GM21576 (cell line): ENCODE measurements around the gene AK9.
A peak's percentile ranks its signal among the peaks of the same experiment; 100 is the strongest.
"Not testable (repeated sequence)": the region's sequence is repeated elsewhere in the genome, so short reads cannot be mapped to it uniquely, and the experiment has no call there.

Experiments
- ATAC-seq: cut with Tn5 transposase; IDR thresholded peaks from one replicate; pipeline ENCODE4 v1.9.1; 2021; ENCODE audit warnings: mild to moderate bottlenecking, moderate library complexity; ENCODE audit not compliant: unreplicated experiment

AK9 gene

DNA sequence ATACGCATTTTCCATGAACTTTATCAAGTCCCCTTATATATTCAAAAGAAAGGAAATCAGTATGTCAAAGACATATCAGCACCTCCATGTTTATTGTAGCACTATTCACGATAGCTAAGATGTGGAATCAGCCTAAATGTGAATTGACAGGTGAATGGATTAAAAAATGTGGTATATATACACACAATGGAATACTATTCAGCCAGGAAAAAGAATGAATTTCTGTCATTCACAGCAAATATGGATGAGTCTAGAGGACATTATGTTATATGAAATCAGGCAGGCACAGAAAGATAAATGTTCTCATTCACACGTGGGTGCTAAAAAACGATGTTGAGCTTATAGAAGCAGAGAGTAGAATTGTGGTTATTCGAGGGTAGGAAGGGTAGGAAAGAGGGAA is 5.4 kb upstream of the AK9 start:
- no peak for ATAC-seq

DNA sequence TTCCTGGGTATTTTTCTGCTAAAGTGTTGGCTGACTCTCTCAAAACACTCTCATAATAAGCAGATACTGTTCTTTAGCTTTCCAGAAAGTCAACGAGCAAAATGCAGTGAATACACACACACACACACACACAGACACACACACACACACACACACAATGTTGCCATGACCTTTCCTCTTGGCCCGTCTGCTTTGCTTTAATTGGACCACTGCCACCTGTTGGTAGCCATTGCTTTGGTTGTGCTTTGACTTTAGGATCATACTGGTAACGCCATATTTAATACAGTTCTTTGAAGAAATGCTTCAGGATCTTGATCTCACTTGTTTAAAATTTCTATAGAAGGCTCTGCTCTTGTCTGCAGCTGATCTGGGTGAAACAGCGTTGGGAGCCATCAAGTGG is 4.5 kb upstream of the AK9 start:
- ATAC-seq, result no peak

DNA sequence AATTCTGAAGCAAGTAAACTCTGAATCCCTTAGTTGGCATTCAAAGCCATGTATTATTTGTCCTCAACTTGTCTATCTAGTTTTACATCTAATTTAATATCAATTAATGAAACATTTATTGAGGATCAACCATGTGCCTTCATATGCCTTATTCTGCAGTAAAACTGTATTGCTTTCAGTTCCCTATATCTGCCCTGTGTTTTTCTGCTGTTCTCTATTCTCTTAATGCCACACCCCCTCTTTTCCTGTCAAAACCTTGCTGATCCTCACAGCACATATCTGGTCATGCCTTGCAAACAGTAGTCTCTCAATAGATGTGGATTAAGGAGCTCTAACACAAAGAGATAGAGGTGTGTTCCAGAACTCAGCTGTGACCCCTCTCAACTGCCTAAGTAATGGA is 2.1 kb upstream of the AK9 start:
- ATAC-seq, result peak; percentile 40

DNA sequence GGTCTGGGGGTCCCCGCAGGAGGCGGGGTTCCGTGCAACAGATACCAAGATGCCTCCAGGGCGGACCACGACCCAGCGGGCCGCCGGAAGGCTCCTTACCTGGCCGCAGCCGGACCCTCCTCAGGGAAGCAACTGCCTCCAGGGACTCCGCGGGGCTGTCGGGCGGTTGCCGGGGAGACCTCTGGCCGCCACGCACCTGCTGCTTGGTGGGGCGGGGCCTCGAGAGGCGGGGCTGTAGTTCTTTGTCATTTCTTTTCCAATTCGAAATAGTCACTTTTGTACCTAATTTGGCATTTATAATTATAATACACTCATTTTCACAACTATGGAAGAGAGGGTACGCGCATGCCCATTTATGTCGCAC is 647 bp downstream of the AK9 start:
- peak; percentile 43 for ATAC-seq

DNA sequence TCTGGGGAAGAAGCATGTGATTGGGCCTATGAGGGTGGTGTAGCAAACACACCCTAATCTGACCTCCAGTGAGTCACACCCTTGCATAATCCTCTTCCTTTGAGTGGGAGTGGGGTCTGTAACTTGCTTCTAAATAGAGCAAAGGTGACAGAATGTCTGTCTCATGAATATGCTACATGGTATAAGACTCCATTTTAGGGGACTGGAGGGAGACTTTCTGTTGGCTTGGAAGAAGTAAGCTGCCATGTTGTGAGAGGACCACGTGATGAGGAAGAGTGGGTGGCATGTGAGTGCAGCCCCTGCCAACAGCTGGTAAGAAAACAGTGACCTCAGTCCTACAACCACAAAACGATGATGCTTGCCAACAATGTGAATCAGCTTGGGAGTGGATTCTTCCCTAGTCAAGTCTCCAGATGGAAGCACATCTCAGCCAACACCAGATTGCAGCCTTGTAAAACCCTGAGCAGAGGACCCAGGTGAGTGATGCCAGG is 3.7 kb downstream of the AK9 start:
- no peak for ATAC-seq

DNA sequence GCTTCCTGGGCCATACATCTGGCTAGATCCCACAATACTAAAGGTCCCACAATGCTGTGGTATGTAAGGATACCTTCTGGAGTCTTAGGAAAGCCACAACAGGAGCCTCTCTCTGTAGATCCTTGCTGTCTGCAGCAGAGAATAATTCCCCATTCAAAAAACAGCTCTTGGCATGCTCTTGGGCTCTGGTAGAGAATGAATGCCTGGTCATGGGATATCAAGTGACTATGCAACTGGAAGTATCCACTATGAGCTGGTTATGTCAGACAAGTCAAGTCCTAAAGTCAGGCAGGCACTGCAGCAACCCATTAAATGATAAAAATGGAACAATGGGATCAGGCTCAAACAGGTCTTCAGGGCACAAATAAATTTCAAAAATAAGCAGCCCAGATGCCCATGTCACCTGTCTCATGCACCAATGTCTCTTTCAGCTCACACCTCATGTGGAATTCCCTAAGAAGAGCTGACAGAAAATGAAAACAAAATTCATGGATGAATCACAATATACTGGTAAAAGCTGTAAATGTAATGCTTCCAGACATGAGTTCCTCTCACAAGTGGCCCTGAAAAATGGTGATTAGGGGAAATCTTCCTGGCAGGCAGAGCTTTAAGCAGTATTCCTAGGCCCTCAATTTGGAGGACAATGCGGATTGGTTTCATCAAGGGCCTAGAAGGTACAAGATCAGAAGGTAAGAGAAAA is 4.3 kb downstream of the AK9 start:
- no peak for ATAC-seq

DNA sequence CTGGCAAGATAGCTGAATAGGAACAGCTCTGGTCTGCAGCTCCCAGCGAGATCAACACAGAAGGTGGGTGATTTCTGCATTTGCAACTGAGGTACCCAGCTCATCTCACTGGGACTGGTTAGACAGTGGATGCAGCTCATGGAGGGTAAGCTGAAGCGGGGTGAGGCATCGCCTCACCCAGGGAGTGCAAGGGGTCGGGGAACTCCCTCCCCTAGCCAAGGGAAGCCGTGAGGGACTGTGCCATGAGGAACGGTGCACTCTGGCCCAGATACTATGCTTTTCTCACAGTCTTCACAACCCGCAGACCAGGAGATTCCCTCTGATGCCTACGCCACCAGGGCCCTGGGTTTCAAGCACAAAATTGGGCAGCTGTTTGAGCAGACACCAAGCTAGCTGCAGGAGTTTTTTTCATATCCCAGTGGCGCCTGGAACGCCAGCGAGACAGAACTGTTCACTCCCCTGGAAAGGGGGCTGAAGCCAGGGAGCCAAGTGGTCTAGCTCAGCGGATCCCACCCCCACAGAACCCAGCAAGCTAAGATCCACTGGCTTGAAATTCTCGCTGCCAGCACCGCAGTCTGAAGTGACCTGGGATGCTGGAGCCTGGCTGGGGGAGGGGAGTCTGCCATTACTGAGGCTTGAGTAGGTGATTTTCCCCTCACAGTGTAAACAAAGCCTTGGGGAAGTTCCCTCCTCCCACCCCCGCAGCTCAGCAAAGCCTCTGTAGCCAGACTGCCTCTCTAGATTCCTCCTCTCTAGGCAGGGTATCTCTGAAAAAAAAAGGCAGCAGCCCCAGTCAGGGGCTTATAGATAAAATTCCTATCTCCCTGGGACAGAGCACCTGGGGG is 12.1 kb downstream of the AK9 start:
- ATAC-seq, result not testable (repeated sequence)

DNA sequence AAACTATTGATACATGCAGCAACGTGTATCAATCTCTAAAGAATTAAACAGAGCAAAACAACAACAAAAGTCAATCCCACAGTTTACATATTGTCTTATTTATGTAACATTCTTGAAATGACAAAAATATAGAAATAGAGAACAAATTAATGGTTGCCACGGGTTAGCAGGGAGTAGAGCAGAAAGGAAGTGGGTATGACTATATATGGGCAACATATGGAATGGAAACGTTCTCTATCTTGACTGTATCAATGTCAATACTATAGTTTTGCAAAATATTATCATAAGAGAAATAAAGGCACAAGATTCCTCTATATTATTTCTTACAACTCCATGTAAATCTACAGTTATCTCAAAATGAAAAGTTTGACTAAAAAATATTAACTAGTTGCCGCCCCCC is 12.8 kb downstream of the AK9 start:
- ATAC-seq, result no peak

DNA sequence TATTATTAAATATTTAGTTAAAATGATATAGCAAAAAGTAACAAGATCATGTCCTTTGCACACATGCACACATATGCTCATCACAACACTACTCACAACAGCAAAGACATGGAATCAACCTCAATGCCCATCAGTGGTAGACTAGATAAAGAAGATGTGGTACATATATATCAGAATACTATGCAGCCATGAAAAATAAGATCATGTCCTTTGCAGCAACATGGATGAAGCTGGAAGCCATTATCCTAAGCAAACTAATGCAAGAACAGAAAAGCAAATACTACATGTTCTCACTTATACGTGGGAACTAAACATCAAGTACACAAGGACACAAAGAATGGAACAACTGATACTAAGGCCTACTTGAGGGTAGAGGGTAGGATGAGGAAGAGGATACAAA is 14.3 kb downstream of the AK9 start:
- ATAC-seq, result no peak

DNA sequence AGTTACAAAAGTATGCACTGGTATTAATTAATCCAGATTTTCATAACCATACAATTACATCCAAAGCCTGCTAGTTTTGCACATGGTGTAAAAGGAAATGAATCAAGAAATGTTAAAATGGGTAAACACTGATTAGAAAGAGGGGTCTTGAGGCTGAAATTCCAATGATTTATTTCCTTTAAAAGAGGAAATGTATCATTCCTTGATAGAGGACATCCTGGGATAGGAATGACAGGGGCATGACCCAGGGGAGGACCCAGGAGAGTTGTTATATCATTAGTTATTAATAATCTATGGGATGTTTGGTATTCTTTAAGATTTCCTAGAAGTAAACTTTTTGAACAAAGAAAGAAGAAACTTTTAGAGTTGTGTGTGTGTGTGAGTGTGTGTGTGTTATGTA is 18.2 kb downstream of the AK9 start:
- no peak for ATAC-seq

DNA sequence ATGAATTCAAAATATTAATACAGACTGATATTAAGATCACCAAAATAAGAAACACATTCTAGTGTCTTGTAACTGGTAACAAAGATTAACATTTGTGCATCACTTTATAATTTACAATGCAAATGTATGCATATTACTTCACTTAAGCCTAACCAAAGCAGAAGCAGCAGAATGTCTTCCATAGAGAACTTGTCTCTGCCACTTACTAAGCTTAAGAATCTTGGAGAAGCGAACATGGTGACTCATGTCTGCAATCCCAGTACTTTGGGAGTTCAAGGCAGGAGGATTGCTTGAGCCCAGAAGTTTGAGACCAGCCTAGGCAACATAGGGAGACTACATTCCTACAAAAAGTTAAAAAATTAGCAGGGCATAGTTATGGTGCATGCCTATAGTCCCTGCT is 18.8 kb downstream of the AK9 start:
- no peak for ATAC-seq

DNA sequence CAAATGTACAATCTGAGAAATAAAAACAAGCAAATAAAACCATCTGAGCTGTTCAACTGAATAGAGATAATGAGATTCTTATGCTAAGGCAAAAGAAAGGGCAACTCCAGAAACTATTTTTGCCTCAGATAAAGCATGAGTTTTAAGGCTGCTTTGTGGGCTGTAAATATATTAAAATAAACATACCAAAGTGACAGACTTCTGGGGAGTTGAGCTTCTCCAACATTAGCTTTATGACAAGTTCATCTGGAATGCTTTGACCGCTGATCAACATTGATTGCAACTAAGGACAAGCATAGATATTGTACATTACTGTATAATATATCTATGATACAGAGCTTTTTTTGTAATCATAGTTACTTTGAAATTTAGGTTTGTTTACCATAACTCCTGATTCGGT is 19.3 kb downstream of the AK9 start:
- no peak for ATAC-seq

DNA sequence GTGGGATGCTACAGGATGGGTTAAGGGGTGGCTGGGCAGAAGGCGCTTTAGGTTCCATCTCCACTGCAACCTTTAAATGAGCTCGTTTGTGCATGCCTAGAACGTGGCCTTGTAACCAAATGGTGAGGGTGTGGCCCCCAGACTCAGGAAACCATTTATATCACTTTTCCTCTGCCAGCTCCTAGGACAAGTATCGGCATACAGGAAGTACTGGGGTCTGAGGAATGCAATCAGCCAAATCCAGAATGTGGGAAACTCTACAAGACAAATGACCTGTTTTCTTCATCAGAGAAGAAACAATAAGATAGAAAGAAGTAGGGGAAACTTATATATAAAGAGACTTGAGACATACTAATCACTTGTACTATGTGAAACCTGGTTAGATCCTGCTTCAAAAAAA is 21.2 kb downstream of the AK9 start:
- ATAC-seq, result no peak

DNA sequence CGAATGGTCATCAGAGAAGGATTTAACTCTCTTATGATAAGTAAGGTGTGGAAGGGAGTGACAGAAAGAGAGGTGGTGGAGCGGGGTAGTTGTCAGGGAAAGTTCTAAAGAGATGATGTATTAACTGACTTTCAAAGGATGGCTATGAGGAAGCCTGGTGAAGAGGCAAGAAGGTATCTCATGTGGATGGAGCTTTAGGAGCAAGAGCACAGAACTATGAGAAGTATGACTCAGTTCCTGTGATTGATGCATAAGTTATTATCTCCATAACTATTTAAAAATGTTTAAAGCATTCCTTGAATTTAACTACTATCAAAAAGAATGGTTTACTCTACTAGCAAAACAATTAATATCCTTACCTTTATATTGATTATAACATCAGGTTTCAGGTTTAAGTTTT is 28.8 kb downstream of the AK9 start:
- ATAC-seq, result no peak

DNA sequence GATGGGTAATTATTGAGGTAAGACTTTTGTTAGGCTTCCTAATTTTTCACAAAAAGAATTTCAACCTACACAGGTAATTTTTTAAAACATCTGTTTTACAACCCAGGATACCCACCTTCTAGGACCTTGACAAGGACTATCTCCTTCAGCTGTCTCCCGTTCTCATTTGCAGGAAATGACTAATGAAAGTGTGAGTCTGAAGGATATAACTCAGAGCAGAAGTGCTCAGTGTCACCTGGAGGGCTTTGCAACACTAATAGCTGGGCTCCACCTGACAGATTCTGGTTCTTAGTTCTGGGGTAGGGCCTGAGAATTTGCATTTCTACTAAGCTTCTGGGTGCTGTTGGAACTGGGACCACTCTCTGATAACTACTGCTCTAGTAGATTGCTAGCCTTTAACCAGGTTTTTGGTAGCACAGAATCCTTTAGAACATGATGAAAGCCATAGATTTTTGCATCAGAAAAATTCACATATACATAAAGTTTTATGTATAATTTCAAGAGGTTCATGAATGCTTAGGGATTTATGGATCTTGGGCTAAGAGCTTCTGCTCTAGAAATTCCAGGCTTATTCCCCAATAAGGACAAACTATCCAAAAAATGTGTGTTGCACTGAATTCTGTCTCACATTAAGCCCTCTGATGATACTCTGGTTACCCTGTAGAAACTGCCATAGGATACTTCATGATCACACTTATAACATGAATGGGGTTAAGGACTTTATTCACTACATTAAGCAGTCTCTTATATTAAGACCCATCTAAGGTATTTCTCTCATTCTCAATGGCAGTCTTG is 30.3 kb downstream of the AK9 start:
- ATAC-seq, result no peak

DNA sequence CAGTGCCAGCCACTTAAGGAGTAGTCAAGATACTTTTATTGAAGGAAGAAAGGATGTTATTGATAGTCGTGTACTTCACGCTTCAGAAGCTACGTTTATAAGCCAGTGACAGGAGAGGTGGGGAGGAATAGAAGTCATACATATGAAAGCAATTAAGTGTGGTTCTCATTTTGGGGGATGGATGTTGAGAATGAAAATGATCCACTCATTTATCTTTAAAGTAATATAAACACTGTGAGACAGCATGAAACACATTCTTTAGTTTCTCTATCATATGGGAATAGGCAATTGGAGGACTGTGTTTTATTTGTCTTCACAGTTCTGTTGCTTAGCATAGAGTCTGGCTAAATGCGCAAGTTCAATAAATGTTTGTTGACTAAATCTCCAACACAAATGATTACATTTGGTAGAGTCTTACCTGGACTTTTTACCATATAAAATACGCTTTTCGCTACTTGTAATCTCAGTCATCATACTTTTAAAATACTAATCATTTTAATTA is 35.2 kb downstream of the AK9 start:
- ATAC-seq, result no peak

DNA sequence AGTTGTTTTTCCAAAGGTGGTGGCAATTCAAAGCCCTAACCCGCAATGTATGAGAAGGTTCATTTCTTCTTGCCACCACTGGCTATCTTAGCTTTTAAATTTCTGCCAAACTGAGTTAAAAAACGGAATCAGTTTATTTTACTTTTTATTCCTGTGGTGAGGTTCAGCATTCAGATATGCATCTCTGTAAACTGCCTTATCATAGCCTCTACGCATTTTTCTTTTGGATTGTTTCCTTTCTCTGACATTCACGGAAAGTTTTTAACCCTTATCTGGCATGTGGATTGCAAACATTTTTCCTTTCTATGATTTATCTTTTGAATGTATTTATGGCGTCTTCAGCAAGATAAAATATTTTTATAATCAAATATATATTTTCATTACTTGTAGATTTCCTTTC is 37.7 kb downstream of the AK9 start:
- no peak for ATAC-seq

DNA sequence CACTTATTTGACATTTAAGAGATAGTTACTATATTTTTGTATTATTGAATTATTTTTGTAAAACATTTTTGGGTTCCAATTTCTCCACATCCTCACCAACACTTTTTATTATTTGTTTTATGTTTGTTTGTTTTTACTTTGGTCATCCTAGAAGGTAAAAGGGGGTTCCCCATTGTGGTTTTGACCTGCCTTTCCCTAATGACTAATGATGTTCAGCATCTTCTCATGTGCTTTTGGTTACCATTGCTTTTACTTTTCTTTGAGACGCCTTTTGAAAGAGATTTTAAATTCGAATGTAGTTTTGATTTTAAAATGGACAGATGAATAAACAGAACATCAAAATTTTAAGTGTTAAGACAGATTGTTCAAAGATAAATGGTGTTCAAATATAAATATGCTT is 46.9 kb downstream of the AK9 start:
- ATAC-seq, result no peak

DNA sequence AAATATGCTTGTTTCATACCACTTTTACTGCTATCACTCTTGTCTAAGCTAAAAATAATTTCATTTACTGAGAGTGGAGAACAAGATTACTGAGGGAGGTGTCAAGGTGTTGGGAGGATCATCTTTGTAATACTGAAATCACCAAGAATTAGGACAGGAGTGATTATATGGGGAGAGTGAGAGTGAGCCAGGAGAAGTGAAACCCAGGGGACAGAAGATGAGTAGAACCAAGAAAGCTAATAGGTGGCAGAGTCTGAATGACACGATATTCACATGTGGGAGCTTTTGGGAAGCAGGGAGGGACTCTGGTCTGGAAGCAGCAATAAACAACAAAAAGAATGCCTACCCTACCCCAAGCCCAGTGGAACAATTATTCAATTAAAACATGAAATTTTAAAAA is 58.6 kb downstream of the AK9 start:
- ATAC-seq, result no peak

DNA sequence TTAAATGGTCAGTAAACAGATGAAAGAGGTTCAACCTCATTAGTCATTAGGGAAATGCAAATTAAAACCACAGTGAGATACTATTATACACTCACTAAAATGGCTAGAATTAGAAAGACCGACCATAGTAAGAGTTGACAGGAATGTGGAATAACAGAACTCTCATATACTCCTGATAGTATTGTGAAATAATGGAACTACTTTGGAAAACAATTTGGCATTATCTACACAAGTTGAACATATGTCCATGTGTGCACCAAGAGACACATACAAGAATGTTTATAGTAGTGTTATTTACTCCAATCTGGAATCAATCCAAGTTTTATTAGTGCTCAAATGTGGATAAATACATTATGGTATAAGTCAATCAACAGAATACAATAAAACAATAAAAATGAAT is 59.6 kb downstream of the AK9 start:
- no peak for ATAC-seq

DNA sequence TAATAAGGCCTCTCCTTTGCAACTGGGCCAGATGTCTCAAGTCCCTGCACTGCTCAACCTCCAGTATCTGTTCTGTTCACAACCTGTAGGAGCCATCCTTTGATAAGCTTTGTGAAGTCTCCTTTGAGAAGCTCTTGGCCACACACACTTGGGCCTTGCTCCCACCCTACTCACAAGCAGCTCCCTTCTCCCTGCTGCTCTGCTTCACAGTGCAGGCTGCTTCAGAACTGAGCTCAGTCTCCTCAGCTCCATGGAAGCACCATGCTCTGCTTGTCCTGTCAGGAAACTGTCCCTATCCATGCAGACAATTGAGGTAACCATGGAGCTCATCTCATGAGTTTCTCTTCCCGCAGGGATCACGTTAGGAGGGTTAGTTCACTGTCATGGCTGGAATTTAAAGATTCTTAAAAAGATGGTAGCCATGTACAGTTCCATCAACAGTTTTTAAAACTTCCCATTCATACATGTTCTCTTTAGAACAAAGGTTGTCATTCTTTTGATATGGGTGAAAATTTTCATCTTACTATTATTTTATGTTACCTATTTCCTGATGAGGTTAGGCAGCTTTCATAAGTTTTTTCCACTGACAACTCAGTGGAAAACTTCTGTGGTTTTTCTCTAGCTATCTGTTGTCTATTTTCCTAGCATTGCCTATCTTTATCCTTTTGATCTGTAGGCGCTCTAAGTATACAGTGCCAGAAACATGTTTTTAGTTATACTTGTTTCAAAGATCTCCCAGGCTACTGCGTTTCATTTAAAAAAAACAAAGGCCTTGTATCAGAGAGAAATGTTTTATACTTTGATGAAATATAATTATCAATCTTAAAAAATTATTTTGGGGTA is 62.6 kb downstream of the AK9 start:
- ATAC-seq, result no peak
